RPMI7951 (cell line): ENCODE data around the gene IRS1. TPM values are rescaled to one million over a fixed set of nuclear protein-coding genes. Genes with fewer than 3 reads are reported as not detected.
"Not testable (repeated sequence)": the region's sequence is repeated elsewhere in the genome, so short reads cannot be mapped to it uniquely, and the experiment has no call there.

ENCODE experiments used
- DNase-seq: peaks from one replicate; pipeline ENCODE4 v3.0.0-alpha.2; 2012; ENCODE audit warnings: low read depth
- total RNA-seq: library from RNA; depleted of rRNA; stranded (reverse); fragments of >200 nt; shearing (Covaris generic); gene quantifications from 2 replicates; pipeline ENCODE4 v1.2.3, GENCODE V29; 2014; rRNA removed

Gene IRS1
- 14.2 and 18.4 TPM in 2 replicates for total RNA-seq

- peak; percentile 86 for DNase-seq
These were observed at the start of gene IRS1 for GRCh38 chr2:226799211-226799975. TSS of gene IRS1 (minus strand) at chr2:226799820. CDS start at chr2:226798738, 1,082 bp downstream.

- no peak for DNase-seq
These were observed 49.7 kb upstream of the IRS1 start for GRCh38 chr2:226849349-226849748.

- DNase-seq, result no peak
These were observed 47.9 kb upstream of the IRS1 start for GRCh38 chr2:226847511-226847910.

GRCh38 chr2:226847090-226847489 lies 47.5 kb upstream of the IRS1 start:
- DNase-seq, result no peak

- DNase-seq, result no peak
These were observed 45.9 kb upstream of the IRS1 start for GRCh38 chr2:226845386-226846116.

- not testable (repeated sequence) for DNase-seq
These were observed 43.4 kb upstream of the IRS1 start for GRCh38 chr2:226843001-226843400.

GRCh38 chr2:226839951-226840350 lies 40.3 kb upstream of the IRS1 start:
- DNase-seq, result no peak

- no peak for DNase-seq
These were observed 39.5 kb upstream of the IRS1 start for GRCh38 chr2:226839161-226839560.

- DNase-seq, result no peak
These were observed 39.1 kb upstream of the IRS1 start for GRCh38 chr2:226838722-226839121.

- no peak for DNase-seq
These were observed 38.4 kb upstream of the IRS1 start for GRCh38 chr2:226837787-226838603.

- DNase-seq, result no peak
These were observed 37.7 kb upstream of the IRS1 start for GRCh38 chr2:226837334-226837733.

- DNase-seq, result no peak
These were observed 36.9 kb upstream of the IRS1 start for GRCh38 chr2:226836548-226836885.

- DNase-seq, result peak; percentile 96
These were observed 36.4 kb upstream of the IRS1 start, which contains the start of gene RHBDD1 for GRCh38 chr2:226835796-226836547. TSS of gene RHBDD1 (plus strand) at chr2:226836054. CDS start at chr2:226864694, 28,640 bp downstream.

- no peak for DNase-seq
These were observed 35.8 kb upstream of the IRS1 start for GRCh38 chr2:226835420-226835795.

- not testable (repeated sequence) for DNase-seq
These were observed 35.3 kb upstream of the IRS1 start for GRCh38 chr2:226834880-226835279.

- no peak for DNase-seq
These were observed 32.4 kb upstream of the IRS1 start for GRCh38 chr2:226832061-226832460.

GRCh38 chr2:226831266-226831665 lies 31.6 kb upstream of the IRS1 start:
- DNase-seq, result no peak

- no peak for DNase-seq
These were observed 30.4 kb upstream of the IRS1 start for GRCh38 chr2:226829721-226830631.

- no peak for DNase-seq
These were observed 28.6 kb upstream of the IRS1 start for GRCh38 chr2:226828191-226828590.

- DNase-seq, result no peak
These were observed 25.4 kb upstream of the IRS1 start for GRCh38 chr2:226825056-226825455.
